Ishikawa (cell line): ENCODE measurements around the gene IFNA13.

Source experiments
- CEBPB ChIP-seq: IDR thresholded peaks from 2 replicates; pipeline ENCODE4 v1.6.1; 2012
- EGR1 ChIP-seq: IDR thresholded peaks from 2 replicates; pipeline ENCODE4 v1.6.1; 2012
- EP300 ChIP-seq: IDR thresholded peaks from 2 replicates; pipeline ENCODE4 v1.6.1; 2012; ENCODE audit warnings: borderline replicate concordance
- FOXM1 ChIP-seq: IDR thresholded peaks from 2 replicates; pipeline ENCODE4 v1.6.1; 2012; ENCODE audit warnings: low read depth, borderline replicate concordance
- NFIC ChIP-seq: IDR thresholded peaks from 2 replicates; pipeline ENCODE4 v1.6.1; 2012
- RAD21 ChIP-seq: IDR thresholded peaks from 2 replicates; pipeline ENCODE4 v1.6.1; 2012; ENCODE audit warnings: low read depth
- REST ChIP-seq: IDR thresholded peaks from 2 replicates; pipeline ENCODE4 v1.6.1; 2012; ENCODE audit warnings: low read depth, mild to moderate bottlenecking
- TCF12 ChIP-seq: IDR thresholded peaks from 2 replicates; pipeline ENCODE4 v1.6.1; 2012; ENCODE audit warnings: low read depth
- YY1 ChIP-seq: IDR thresholded peaks from 2 replicates; pipeline ENCODE4 v1.6.1; 2012; ENCODE audit warnings: low read depth
- ZBTB7A ChIP-seq: IDR thresholded peaks from 2 replicates; pipeline ENCODE4 v1.6.1; 2012; ENCODE audit warnings: low read depth
- TF ChIP-seq, protein P1 (sequence below): IDR thresholded peaks from 2 replicates; pipeline ENCODE4 v1.6.1; 2012
- TF ChIP-seq, protein P2 (sequence below): IDR thresholded peaks from 2 replicates; pipeline ENCODE4 v1.6.1; 2012

- TF ChIP-seq YY1, result no peak
- TF ChIP-seq, protein P1, sequence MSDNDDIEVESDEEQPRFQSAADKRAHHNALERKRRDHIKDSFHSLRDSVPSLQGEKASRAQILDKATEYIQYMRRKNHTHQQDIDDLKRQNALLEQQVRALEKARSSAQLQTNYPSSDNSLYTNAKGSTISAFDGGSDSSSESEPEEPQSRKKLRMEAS, result no peak
- no peak for TF ChIP-seq RAD21
- no peak for TF ChIP-seq FOXM1
- no peak for TF ChIP-seq EP300
- TF ChIP-seq TCF12, result no peak
- TF ChIP-seq EGR1, result no peak
- no peak for TF ChIP-seq REST
- no peak for TF ChIP-seq CEBPB
- no peak for TF ChIP-seq ZBTB7A
- TF ChIP-seq NFIC, result no peak
- TF ChIP-seq, protein P2, sequence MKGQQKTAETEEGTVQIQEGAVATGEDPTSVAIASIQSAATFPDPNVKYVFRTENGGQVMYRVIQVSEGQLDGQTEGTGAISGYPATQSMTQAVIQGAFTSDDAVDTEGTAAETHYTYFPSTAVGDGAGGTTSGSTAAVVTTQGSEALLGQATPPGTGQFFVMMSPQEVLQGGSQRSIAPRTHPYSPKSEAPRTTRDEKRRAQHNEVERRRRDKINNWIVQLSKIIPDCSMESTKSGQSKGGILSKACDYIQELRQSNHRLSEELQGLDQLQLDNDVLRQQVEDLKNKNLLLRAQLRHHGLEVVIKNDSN, result no peak
Observed at GRCh38 chr9:21357479-21358460, 10.1 kb downstream of the IFNA13 start.
